ENCODE measurements around the gene CDH4. TPM values are rescaled to one million over a fixed set of nuclear protein-coding genes. Genes with fewer than 3 reads are reported as not detected.

Gene CDH4
- total and polyA plus RNA-seq, 2 of the 8 experiments (the other 6 are each of a cell fraction or from before 2014, with no cell fraction given), result 4.3 to 7.9 TPM

DNA sequence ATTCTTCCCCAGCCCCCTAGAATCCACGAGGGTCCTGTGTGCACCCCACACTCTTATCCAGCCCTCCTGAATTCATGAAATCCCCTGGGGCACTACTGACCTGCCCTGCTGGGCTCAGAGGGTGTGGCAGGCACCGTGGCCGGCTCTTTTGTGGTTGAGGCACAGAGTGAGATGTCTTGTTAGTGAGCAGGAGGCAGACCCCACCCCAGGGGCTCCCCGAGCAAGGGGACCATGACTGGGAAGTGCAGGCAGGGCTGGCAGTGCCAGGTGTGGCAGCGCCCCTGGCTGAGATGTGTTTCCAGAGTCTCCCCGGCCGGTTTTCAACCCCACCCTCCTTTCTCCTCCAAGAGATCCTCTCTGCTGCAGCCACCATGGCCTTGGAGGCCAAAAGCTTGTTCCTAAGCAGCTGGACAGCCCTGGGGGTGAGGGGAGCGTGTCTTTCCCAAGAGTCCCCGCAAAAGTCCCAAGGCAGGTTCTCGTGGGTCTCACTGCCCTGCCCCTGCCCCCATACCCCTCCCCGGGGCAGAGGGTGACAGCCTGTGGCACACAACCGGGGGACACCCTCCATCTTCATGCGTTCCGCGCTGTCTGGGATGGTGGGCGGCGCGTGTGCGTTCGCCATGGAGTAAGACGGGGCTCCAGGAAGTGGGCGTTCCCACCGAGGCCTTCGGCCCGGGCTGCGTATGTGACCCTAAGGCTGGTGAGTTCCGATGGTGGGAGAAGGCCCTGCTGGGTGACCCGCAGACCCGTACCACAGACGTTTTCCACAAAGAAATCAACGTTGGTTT, 604.8 kb downstream of the CDH4 start:
- Histone ChIP-seq H3K23me2 (ENCODE audit: low read depth, low read length) (peaks cover 8% of the 10 kb centered on the region; the same call in 1 of the 2 replicates), H4K91ac (replicated peaks; ENCODE audit: insufficient read length, low read length) (no peak overlapping the region), H2BK12ac (ENCODE audit: low read depth, low read length) (no peak overlapping the region), H2BK20ac (ENCODE audit: low read length) (no peak overlapping the region), H3K14ac (ENCODE audit: insufficient read length) (no peak overlapping the region), H4K8ac (ENCODE audit: extremely low read depth, insufficient read depth, low read length) (no peak overlapping the region), H3K23ac (ENCODE audit: insufficient read length) (no peak overlapping the region), H3K79me1 (ENCODE audit: low read depth, low read length) (no peaks in the 10 kb centered on the region; the same call in 1 of the 2 replicates), H2AK5ac (ENCODE audit: low read depth, low read length) (no peak overlapping the region), H2BK5ac (ENCODE audit: low read depth, low read length) (no peak overlapping the region), H3K79me2 (ENCODE audit: control insufficient read depth in 1 of 2, insufficient read depth in 2 of 2, low read length in 2 of 2) (no peaks in the 10 kb centered on the region), H2BK120ac (replicated peaks; ENCODE audit: low read depth, low read length) (no peak overlapping the region), H3K56ac (replicated peaks; ENCODE audit: insufficient read length, low read depth, low read length) (no peak overlapping the region), H3K4me2 (ENCODE audit: insufficient read depth in 1 of 2, low read depth in 2 of 2, low read length in 2 of 2) (no peak overlapping the region), H4K20me1 (replicated peaks in 1 of 2; ENCODE audit: control insufficient read depth in 1 of 2, insufficient read depth in 2 of 2, low read length in 2 of 2) (peaks cover 2 to 3% of the 10 kb centered on the region in 2 experiments), H3K36me3 (ENCODE audit: control insufficient read depth in 2 of 4, insufficient read depth in 4 of 4, low read length in 3 of 4) (no peaks in the 10 kb centered on the region), H2AFZ (ENCODE audit: low read length) (no peak overlapping the region), H3K18ac (ENCODE audit: extremely low read depth, low read length) (no peak overlapping the region), H3K4ac (replicated peaks; ENCODE audit: insufficient read length, low read depth, low read length) (no peak overlapping the region), H2BK15ac (ENCODE audit: low read length) (no peak overlapping the region), H3K9me3 (ENCODE audit: insufficient read depth in 2 of 2, low read depth in 1 of 2, low read length in 1 of 2) (no peaks in the 10 kb centered on the region; a peak in 1 of 4 replicates), H3K4me3 (ENCODE audit: extremely low read depth in 1 of 4, insufficient read depth in 2 of 4, low read depth in 3 of 4, low read length in 4 of 4) (no peak overlapping the region), H3K4me1 (replicated peaks in 1 of 4; ENCODE audit: control insufficient read depth in 3 of 4, insufficient read depth in 4 of 4, low read length in 3 of 4) (no peaks in the 10 kb centered on the region), H3K9ac (replicated peaks in 1 of 4; ENCODE audit: extremely low read depth in 1 of 4, low read depth in 3 of 4, low read length in 3 of 4) (no peak overlapping the region), H3K27me3 (replicated peaks in 1 of 4; ENCODE audit: control insufficient read depth in 3 of 4, extremely low read depth in 1 of 4, insufficient read depth in 3 of 4, low read length in 3 of 4) (no peaks in the 10 kb centered on the region), H3K27ac (ENCODE audit: low read depth, low read length) (no peak overlapping the region), H4K5ac (ENCODE audit: insufficient read length, low read depth, low read length) (no peak overlapping the region)
- FAIRE-seq (no peak), DNase-seq (ENCODE audit: low read depth in 1 of 2, low spot score in 2 of 2) (no peak)
- CTCF ChIA-PET (ENCODE audit: partially characterized antibody), result no interaction called here
- POLR2A ChIA-PET (ENCODE audit: partially characterized antibody), result interaction anchor here (0.7 kb wide), 1 partner anchor 12 kb away, joined by 3 read pairs; no protein-coding TSS in a partner anchor
- WGBS, 2 experiments (ENCODE audit: extremely low coverage in 1 of 2, insufficient coverage in 1 of 2, insufficient read length in 1 of 2, insufficient replicate concordance in 2 of 2, low coverage in 1 of 2, low lambda C conversion rate in 2 of 2, missing lambda C conversion rate in 1 of 2), result 93% methylated on average over 27 of the region's 31 CpGs; no CpG with 5 or more reads in 1 of the 2 experiments
- TF ChIP-seq JUND (IDR thresholded peaks at IDR 0.05; ENCODE audit: low read length) (no peak), YY1 (IDR thresholded peaks at IDR 0.05; ENCODE audit: low read depth, low read length) (no peak), BACH1 (IDR thresholded peaks at IDR 0.05; ENCODE audit: low read length) (no peak), SP1 (IDR thresholded peaks at IDR 0.05; ENCODE audit: low read depth, low read length) (no peak), SIX5 (IDR thresholded peaks at IDR 0.05; ENCODE audit: low read depth, low read length) (no peak), SAP30 (IDR thresholded peaks at IDR 0.05; ENCODE audit: insufficient read depth, insufficient replicate concordance, low read length) (no peak)

All from H1 (cell line).